DND-41 (cell line): ENCODE data around the gene GLRX2.
"Not testable (repeated sequence)": the region's sequence is repeated elsewhere in the genome, so short reads cannot be mapped to it uniquely, and the experiment has no call there.

ENCODE experiments used
- ATAC-seq: fragments of 200-7000 bp; cut with Tn5 transposase; 3 replicates; pipeline ENCODE4 v1.9.1; 2021; ENCODE audit warnings: low read depth; ENCODE audit not compliant: insufficient read depth
- DNase-seq: peaks from one replicate; pipeline ENCODE4 v3.0.0-alpha.2; 2020
- H2AFZ ChIP-seq: 2 replicates; pipeline ENCODE4 v1.6.0; 2012; ENCODE audit warnings: low read depth, low read length
- H3K27ac ChIP-seq: 2 replicates; pipeline ENCODE4 v1.5.1; 2012; ENCODE audit warnings: low read length, inconsistent platforms
- H3K27me3 ChIP-seq: fragments of 200-600 bp; sonication (generic); 2 replicates; pipeline ENCODE4 v1.6.0; 2012; ENCODE audit warnings: low read length, mild to moderate bottlenecking, inconsistent platforms; ENCODE audit not compliant: insufficient read depth, poor library complexity
- H3K36me3 ChIP-seq: 2 replicates; pipeline ENCODE4 v1.5.1; 2012; ENCODE audit warnings: low read length, inconsistent platforms; ENCODE audit not compliant: insufficient read depth
- H3K4me1 ChIP-seq: 2 replicates; pipeline ENCODE4 v1.5.1; 2012; ENCODE audit warnings: mild to moderate bottlenecking, low read length; ENCODE audit not compliant: insufficient read depth
- H3K4me2 ChIP-seq: 2 replicates; pipeline ENCODE4 v1.6.0; 2012; ENCODE audit warnings: mild to moderate bottlenecking, moderate library complexity, low read length, inconsistent platforms; ENCODE audit not compliant: insufficient read depth
- H3K4me3 ChIP-seq, 2 experiments: fragments of 200-600 bp in 1 of 2; shearing (Covaris generic) in 1 of 2; 2 replicates each; pipeline ENCODE4 v1.5.1; 2012 to 2016; ENCODE audit warnings: inconsistent platforms in 2 of 2, low read length in 2 of 2, mild to moderate bottlenecking in 2 of 2, low read depth in 1 of 2, moderate library complexity in 1 of 2
- H3K79me2 ChIP-seq: 2 replicates; pipeline ENCODE4 v1.6.0; 2012; ENCODE audit warnings: low read length, inconsistent platforms; ENCODE audit not compliant: insufficient read depth
- H3K9ac ChIP-seq: 2 replicates; pipeline ENCODE4 v1.6.0; 2012; ENCODE audit warnings: low read depth, mild to moderate bottlenecking, inconsistent platforms, low read length, moderate library complexity
- H3K9me3 ChIP-seq: 2 replicates; pipeline ENCODE4 v1.5.1; 2012; ENCODE audit warnings: low read length, moderate library complexity, mild to moderate bottlenecking, inconsistent platforms; ENCODE audit not compliant: insufficient read depth, severe bottlenecking
- H4K20me1 ChIP-seq: 2 replicates; pipeline ENCODE4 v1.6.0; 2012; ENCODE audit warnings: low read length; ENCODE audit not compliant: insufficient read depth
- EZH2 ChIP-seq: IDR thresholded peaks from 3 replicates; pipeline ENCODE4 v1.6.1; 2012; ENCODE audit warnings: borderline replicate concordance, low read depth, mild to moderate bottlenecking, moderate library complexity, low read length, inconsistent platforms; ENCODE audit not compliant: severe bottlenecking
- TF ChIP-seq, protein P1 (sequence below): IDR thresholded peaks from 2 replicates; pipeline ENCODE4 v1.5.1; 2012; ENCODE audit warnings: borderline replicate concordance, low read length, moderate library complexity, mild to moderate bottlenecking; ENCODE audit not compliant: poor library complexity, severe bottlenecking; ENCODE audit errors: extremely low read depth

The GLRX2 gene

GRCh38 chr1:193054169-193054675 is 51.0 kb downstream of the GLRX2 start:
- no peaks in the 10 kb centered on the region for H3K9me3 ChIP-seq
- H3K4me1 ChIP-seq: peaks cover 26% of the 10 kb centered on the region
- no peak overlapping the region for H3K9ac ChIP-seq
- no peak overlapping the region for H2AFZ ChIP-seq
- no peak overlapping the region for H3K4me3 ChIP-seq
- peaks cover 27% of the 10 kb centered on the region for H3K36me3 ChIP-seq
- ATAC-seq (no peak), DNase-seq (no peak)
- H3K27me3 ChIP-seq: no peaks in the 10 kb centered on the region
- H4K20me1 ChIP-seq: peaks cover 26% of the 10 kb centered on the region; the same call in 1 of the 2 replicates
- no peak overlapping the region for H3K27ac ChIP-seq
- peak overlapping the region; percentile 2 for H3K4me2 ChIP-seq
- peaks cover 85% of the 10 kb centered on the region for H3K79me2 ChIP-seq
- TF ChIP-seq EZH2: no peak
- TF ChIP-seq, protein P1, sequence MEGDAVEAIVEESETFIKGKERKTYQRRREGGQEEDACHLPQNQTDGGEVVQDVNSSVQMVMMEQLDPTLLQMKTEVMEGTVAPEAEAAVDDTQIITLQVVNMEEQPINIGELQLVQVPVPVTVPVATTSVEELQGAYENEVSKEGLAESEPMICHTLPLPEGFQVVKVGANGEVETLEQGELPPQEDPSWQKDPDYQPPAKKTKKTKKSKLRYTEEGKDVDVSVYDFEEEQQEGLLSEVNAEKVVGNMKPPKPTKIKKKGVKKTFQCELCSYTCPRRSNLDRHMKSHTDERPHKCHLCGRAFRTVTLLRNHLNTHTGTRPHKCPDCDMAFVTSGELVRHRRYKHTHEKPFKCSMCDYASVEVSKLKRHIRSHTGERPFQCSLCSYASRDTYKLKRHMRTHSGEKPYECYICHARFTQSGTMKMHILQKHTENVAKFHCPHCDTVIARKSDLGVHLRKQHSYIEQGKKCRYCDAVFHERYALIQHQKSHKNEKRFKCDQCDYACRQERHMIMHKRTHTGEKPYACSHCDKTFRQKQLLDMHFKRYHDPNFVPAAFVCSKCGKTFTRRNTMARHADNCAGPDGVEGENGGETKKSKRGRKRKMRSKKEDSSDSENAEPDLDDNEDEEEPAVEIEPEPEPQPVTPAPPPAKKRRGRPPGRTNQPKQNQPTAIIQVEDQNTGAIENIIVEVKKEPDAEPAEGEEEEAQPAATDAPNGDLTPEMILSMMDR: no peak

- not testable (repeated sequence) for H3K4me2 ChIP-seq, H3K27me3 ChIP-seq, H3K4me3 ChIP-seq, H3K4me1 ChIP-seq, DNase-seq, H3K27ac ChIP-seq, H2AFZ ChIP-seq, H3K9ac ChIP-seq, H4K20me1 ChIP-seq, H3K9me3 ChIP-seq, ATAC-seq
- Histone ChIP-seq H3K79me2 (peaks cover 39% of the 10 kb centered on the region), H3K36me3 (peaks cover 67% of the 10 kb centered on the region)
These were observed 56.3 kb downstream of the GLRX2 start for GRCh38 chr1:193048913-193049312.
